Cardiac fibroblast (primary cell): Measurements from ENCODE around the gene MYO3A.

Source experiments
- DNase-seq, 2 donors: peaks; one replicate each; pipeline versions ENCODE4 v3.0.0 to v3.0.0-alpha.2; 2010; ENCODE audit warnings: low read depth in 2 of 2
- H3K4me3 ChIP-seq, 2 donors: replicated peaks in 1 of 2; 1 replicate in 1 of 2; 2 replicates in 1 of 2; pipeline ENCODE4 v1.5.1; 2011; ENCODE audit warnings: low read depth in 2 of 2, low read length in 2 of 2, mild to moderate bottlenecking in 2 of 2, moderate library complexity in 1 of 2
- CTCF ChIP-seq: IDR thresholded peaks from one replicate; pipeline ENCODE4 v1.5.1; 2011; ENCODE audit warnings: low read depth, mild to moderate bottlenecking, low read length, inconsistent platforms

The MYO3A gene

GRCh38 chr10:25933653-25934608, at the start of gene MYO3A:
Gene MYO3A, plus strand, starts transcription at chr10:25934229. Its CDS starts 17,882 bp downstream, at chr10:25952111.
- no peak for DNase-seq
- no peak within 1 kb of the TSS for H3K4me3 ChIP-seq
- TF ChIP-seq CTCF, result no peak

GRCh38 chr10:25888627-25889026, 45.4 kb upstream of the MYO3A start:
- no peak for DNase-seq
- H3K4me3 ChIP-seq, result no peak overlapping the region
- TF ChIP-seq CTCF, result no peak

- no peak for DNase-seq
- no peak for TF ChIP-seq CTCF
Observed at GRCh38 chr10:25890995-25891394, 43.0 kb upstream of the MYO3A start.

GRCh38 chr10:25895856-25896255, 38.2 kb upstream of the MYO3A start:
- no peak overlapping the region for H3K4me3 ChIP-seq
- no peak for DNase-seq
- no peak for TF ChIP-seq CTCF

More at GRCh38 chr10:25890995-25891394, 43.0 kb upstream of the MYO3A start:
- no peak overlapping the region for H3K4me3 ChIP-seq

GRCh38 chr10:25896421-25896820, 37.6 kb upstream of the MYO3A start:
- no peak for TF ChIP-seq CTCF
- no peak for DNase-seq

GRCh38 chr10:25899304-25899703, 34.7 kb upstream of the MYO3A start:
- H3K4me3 ChIP-seq, result no peak overlapping the region
- no peak for TF ChIP-seq CTCF
- DNase-seq, result no peak

More at GRCh38 chr10:25896421-25896820, 37.6 kb upstream of the MYO3A start:
- no peak overlapping the region for H3K4me3 ChIP-seq
